Stimulated activated effector memory CD8-positive, alpha-beta T cell treated with anti-CD3 and anti-CD28 coated beads, Interleukin-12 subunit alpha, Interleukin-12 subunit beta, amount 100 ng/mL, for 72 hours (primary cell): ENCODE measurements around the gene PLXNC1.

Source experiments
- ATAC-seq: fragments of 150-1000 bp; cut with Tn5 transposase; 2 replicates; pipeline ENCODE4 v1.10.0; 2021
- DNase-seq, 2 donors: peaks; one replicate each; pipeline ENCODE4 v3.0.0; 2021 to 2022; ENCODE audit warnings: low spot score in 2 of 2
- H3K27ac Mint-ChIP-seq: one replicate; pipeline ENCODE4 v1.8.0; 2022; ENCODE audit warnings: mild to moderate bottlenecking, mixed read lengths
- H3K36me3 Mint-ChIP-seq: one replicate; pipeline ENCODE4 v1.8.0; 2022; ENCODE audit warnings: mild to moderate bottlenecking, mixed read lengths
- H3K4me1 Mint-ChIP-seq: one replicate; pipeline ENCODE4 v1.8.0; 2022; ENCODE audit warnings: mixed read lengths
- H3K4me3 Mint-ChIP-seq: one replicate; pipeline ENCODE4 v1.8.0; 2022; ENCODE audit warnings: mild to moderate bottlenecking, mixed read lengths
- H3K9me3 Mint-ChIP-seq: one replicate; pipeline ENCODE4 v1.8.0; 2022; ENCODE audit warnings: mixed read lengths

PLXNC1 gene

DNA sequence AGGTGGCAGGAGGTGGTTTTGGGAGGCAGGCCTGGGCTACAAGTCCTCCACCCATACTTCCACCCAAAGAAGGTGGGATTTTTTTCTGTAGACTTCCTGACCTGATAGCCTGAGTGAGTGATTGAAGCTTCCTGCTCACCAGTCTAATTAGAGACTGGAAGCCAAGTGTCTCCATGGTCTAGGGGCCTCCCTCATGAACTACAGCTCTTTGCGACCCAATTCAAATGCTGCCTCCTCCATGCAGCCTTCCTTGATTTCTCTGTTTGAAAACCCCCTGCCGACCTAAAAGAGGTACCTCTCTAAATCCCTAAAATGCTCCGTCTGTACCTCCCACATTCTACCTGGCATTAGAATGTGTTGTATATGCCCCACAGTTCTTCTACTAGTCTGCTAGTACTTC is 124.9 kb downstream of the PLXNC1 start:
- H3K9me3 Mint-ChIP-seq = no peaks in the 10 kb centered on the region
- ATAC-seq = no peak
- DNase-seq = no peak
- peaks cover 38% of the 10 kb centered on the region for H3K4me1 Mint-ChIP-seq
- no peak overlapping the region for H3K27ac Mint-ChIP-seq
- H3K4me3 Mint-ChIP-seq = no peak overlapping the region
- H3K36me3 Mint-ChIP-seq = no peaks in the 10 kb centered on the region

DNA sequence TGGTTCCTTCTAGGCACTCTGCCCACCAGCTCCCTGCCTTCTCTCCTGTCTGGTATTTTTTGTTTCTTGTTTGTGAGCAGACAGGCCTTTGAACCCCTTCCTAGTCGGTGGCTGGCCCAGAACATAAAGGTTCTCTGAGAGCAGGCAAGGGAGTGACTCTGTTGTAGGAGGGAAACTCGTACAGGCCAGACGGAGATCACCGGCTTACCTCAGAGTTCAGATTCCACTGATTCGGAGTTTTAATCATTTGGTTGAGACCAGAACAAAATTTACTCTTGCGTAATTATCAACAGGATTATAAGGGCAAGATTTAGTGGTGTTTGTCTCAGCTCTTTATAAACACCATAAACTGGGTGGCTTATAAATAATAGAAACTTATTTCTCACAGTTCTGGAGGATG is 128.3 kb downstream of the PLXNC1 start:
- H3K9me3 Mint-ChIP-seq = no peaks in the 10 kb centered on the region
- H3K4me3 Mint-ChIP-seq = no peak overlapping the region
- peaks cover 8% of the 10 kb centered on the region for H3K36me3 Mint-ChIP-seq
- H3K27ac Mint-ChIP-seq = no peak overlapping the region
- H3K4me1 Mint-ChIP-seq = peaks cover 17% of the 10 kb centered on the region
- ATAC-seq (no peak), DNase-seq (no peak)

DNA sequence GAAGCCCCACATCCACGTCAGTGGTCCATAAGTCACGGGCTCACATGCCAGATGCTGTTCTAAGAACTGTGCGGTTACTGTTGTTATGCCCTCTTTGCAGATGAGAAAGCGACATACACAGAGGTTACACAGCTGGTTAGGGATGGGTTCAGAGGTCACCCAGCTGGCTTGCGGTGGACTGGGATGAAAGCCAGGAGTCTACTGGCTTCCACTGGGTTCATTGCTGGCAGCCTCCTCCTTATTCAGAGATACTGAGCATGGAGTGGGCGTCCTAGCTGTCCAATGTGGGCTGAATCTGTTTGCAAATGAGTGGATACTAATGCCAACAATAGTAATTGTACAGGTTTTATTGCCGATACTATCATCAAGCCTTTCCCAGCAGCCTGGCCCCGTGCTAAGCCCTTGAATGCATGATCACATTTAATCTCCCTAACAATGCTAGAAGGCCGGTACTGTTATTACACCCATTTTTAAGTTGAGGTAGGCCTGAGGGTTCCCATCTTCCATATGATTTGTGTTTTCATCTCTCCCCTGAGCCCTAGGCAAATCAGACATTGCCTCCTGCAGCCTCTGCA is 129.1 kb downstream of the PLXNC1 start:
- ATAC-seq = no peak
- Mint-ChIP-seq H3K4me3 (no peak overlapping the region), H3K27ac (no peak overlapping the region), H3K36me3 (peaks cover 12% of the 10 kb centered on the region), H3K9me3 (no peaks in the 10 kb centered on the region), H3K4me1 (peaks cover 17% of the 10 kb centered on the region)
- DNase-seq = no peak

DNA sequence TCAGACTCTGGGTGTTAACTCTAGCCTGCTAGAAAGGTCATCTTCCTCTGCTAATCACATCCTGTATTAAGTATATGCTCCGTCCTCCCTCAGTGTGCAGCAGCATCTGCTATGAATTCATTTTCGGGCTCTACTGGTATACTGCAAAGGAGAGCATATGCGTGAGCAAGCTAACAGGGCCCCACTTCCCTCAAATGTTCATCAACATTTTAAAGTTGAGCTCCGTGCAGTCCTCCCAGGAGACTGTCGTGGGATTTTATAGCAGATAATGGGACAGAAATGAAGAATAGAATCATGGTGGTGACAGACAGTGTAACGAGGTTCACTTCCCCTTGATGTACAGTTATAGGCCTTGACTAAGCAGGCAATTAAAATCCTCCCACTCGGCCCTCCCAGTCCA is 131.7 kb downstream of the PLXNC1 start:
- H3K4me1 Mint-ChIP-seq = peaks cover 32% of the 10 kb centered on the region
- DNase-seq = no peak
- peaks cover 25% of the 10 kb centered on the region for H3K36me3 Mint-ChIP-seq
- no peak for ATAC-seq
- no peak overlapping the region for H3K27ac Mint-ChIP-seq
- H3K4me3 Mint-ChIP-seq = no peak overlapping the region
- H3K9me3 Mint-ChIP-seq = no peaks in the 10 kb centered on the region

DNA sequence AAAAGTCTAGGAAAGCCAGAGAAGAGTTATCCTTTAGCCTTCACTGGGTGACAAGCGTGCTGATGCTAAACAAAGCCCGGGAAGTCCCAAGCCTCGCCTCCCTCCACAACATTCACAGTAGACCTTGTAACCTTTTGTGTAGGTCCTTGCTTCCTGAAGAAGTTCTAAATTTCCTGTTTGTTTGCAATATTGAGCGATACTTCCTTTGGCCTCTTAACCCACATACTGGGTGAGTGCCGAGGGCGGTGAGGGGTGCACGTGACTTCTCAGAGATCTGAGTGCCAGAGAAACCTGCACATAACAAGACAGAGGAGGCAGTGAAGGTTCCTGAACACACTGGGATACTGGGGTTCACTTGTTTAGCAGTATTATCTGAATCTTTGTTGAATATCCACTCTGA is 134.3 kb downstream of the PLXNC1 start:
- H3K9me3 Mint-ChIP-seq = no peaks in the 10 kb centered on the region
- peak; percentile 80 for ATAC-seq

DNA sequence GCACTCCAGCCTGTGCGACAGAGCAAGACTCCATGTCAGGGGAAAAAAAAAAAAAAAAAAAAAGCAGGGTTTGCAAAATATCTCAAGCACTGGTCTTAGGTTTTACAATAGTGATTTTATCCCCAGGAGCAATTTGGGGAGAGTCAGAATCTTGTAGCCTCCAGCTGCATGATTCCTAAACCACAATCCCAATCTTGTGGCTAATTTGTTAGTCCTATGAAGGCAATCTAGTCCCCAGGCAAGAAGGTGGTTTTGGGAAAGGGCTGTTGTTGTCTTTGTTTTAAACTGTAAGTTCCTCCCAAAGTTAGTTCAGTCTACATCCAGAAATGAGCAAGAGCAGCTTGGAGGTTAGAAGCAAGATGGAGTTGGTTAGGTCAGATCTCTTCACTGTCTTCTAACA is 135.7 kb downstream of the PLXNC1 start:
- H3K9me3 Mint-ChIP-seq = no peaks in the 10 kb centered on the region
- DNase-seq = no peak
- peaks cover 38% of the 10 kb centered on the region for H3K4me1 Mint-ChIP-seq
- H3K27ac Mint-ChIP-seq = no peak overlapping the region
- H3K4me3 Mint-ChIP-seq = no peak overlapping the region
- peaks cover 41% of the 10 kb centered on the region for H3K36me3 Mint-ChIP-seq
- ATAC-seq = no peak

More for the DNA sequence above, 134.3 kb downstream of the PLXNC1 start:
- Mint-ChIP-seq H3K27ac (peak overlapping the region; percentile 83), H3K4me3 (peak overlapping the region; percentile 64), H3K36me3 (peaks cover 32% of the 10 kb centered on the region), H3K4me1 (peaks cover 38% of the 10 kb centered on the region)
- no peak for DNase-seq

DNA sequence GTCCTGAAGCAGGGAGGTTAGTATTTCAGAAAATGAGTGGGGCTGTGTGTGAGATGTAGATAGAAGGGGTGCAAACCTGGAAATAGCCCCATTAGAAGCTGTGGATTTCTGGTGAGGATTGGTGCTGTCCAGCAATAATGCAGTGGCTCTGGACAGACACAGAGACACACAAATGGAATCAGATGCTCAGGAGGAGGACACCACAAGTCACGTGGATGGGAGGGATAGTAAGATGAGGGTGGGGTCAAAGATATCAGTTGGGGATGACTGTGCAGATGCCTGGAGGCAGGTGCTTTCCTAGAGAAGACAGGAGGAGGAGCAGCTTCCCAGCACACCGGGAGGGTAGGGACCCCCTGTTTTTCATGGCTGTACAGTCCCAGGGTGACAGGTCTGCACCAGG is 136.5 kb downstream of the PLXNC1 start:
- ATAC-seq (no peak), DNase-seq (no peak)
- H3K36me3 Mint-ChIP-seq = peaks cover 38% of the 10 kb centered on the region
- H3K4me1 Mint-ChIP-seq = peaks cover 38% of the 10 kb centered on the region
- no peaks in the 10 kb centered on the region for H3K9me3 Mint-ChIP-seq
- no peak overlapping the region for H3K4me3 Mint-ChIP-seq
- H3K27ac Mint-ChIP-seq = no peak overlapping the region

DNA sequence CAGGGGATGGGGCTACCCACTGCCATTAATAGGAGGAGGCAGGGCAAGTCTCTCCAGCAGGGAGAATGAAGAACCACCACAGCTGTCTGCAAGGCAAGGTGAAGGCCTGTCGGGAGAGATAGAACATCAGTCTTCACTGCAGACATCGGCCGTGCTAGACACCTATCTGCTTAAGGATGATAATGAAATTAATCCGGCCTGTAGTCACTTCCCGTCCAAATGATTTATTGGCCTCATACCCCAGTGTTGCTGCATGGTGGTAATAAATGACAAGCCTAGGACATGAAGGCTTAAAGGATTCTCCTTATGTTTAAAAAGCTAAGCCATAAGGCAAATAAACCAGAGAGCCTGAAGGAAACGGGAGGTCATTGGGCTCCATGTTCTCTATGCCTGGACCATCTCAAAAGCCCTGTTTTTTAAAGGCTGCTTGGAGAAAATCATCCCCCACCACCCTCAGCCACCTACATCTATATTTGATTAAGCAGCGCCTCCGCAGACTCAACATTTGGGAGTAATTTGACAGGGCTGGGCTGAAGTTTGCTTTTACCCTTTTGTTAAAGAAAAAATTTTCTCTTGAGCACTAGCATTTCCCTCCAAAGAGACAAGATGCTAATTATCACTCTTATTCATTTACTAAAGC is 137.7 kb downstream of the PLXNC1 start:
- ATAC-seq = no peak
- Mint-ChIP-seq H3K4me1 (peaks cover 38% of the 10 kb centered on the region), H3K27ac (no peak overlapping the region), H3K36me3 (peaks cover 38% of the 10 kb centered on the region), H3K9me3 (no peaks in the 10 kb centered on the region), H3K4me3 (no peak overlapping the region)
- no peak for DNase-seq

DNA sequence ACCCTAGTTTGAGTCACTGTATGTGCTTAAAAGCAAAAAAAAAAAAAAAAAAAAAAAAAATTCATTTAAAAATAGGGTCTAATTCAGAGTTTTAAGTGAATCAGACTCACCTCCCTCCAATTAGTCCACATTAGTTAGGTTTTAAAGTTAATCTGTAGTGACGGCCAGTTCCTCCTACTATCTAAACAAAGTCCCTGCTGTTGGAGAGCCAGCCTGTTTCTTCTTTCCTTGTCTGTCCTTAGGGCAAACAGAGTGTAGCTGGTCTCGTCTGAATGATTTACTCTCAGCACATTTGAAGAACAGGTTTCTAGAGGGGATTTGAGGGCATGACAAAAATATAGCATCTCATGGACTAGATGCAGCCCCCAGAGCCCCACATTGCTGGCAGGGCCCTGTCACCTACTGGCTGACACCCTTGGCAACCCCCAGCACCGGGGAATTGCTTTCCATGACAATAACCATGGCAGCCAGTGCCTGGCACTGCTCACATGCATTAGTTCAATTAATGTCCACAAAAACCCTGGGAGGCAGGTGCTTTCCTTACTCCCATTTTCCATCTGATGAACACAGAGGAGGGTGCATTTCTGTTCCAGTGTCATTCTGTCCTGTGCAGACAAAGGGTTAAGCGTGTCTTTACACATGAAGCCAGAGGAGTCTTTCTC is 138.3 kb downstream of the PLXNC1 start:
- Mint-ChIP-seq H3K27ac (no peak overlapping the region), H3K36me3 (peaks cover 37% of the 10 kb centered on the region), H3K9me3 (no peaks in the 10 kb centered on the region), H3K4me1 (peaks cover 35% of the 10 kb centered on the region), H3K4me3 (no peak overlapping the region)
- no peak for ATAC-seq
- no peak for DNase-seq

DNA sequence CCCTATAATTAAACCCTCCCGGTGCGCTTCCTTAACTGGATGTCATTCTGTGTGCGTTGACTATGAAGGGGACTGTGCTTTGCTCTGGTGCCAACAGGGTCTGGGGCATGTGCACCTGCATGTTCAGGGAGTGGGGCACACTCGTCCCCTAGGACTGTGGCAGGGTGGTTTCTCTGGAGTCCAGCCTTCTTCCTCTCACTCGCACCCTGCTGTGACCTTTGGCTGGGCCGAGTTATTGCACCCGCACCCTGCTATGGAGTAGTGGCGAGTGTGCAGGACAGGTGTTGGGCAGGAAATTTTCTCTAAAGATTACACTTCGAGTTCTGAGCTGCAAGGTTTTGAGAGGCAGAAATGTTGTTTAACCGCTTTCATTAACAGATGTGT is 138.9 kb downstream of the PLXNC1 start:
- H3K36me3 Mint-ChIP-seq = peaks cover 40% of the 10 kb centered on the region
- DNase-seq (no peak), ATAC-seq (no peak)
- no peak overlapping the region for H3K4me3 Mint-ChIP-seq
- H3K9me3 Mint-ChIP-seq = no peaks in the 10 kb centered on the region
- H3K4me1 Mint-ChIP-seq = peaks cover 30% of the 10 kb centered on the region
- no peak overlapping the region for H3K27ac Mint-ChIP-seq

DNA sequence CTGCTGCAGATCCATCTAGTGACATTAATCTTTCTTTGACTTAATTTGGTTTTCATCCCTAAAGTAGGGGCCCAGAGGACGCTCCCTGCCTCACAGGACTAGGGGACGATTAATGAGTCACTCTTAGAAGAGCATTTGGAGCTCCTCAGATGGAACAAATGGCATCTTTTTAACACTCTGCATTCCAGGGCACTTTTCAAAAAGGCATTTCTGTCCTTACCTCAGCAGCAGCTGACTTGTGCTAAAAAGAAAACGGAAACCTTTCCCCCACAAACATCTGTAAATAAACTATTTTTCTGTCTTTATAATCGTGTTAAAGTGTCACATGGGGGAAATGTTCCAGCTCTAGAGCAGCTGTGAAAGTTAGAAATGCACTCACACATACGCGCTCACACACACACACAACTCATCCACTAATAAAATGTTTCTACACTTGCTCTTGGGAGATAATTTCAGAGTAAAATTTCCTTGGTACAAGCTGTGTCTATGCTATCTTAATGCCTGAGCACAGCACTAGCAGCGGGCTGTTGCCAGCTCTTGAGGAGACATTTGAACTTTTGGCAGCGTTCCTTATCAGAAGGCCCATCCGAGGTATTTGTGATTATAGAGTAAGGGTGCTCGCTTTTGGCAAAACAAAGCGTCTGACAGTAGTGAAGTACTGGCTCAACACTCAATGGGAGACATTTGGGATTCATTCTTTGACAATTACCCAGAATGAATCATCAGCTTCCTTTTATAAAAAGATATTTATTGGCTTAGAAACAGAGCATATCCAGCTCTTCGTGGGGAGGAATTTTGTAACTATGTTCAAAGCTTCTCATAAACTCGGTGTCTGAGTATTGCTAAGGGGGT is 141.3 kb downstream of the PLXNC1 start:
- ATAC-seq (no peak), DNase-seq (no peak)
- Mint-ChIP-seq H3K27ac (peak overlapping the region; percentile 43), H3K36me3 (peaks cover 32% of the 10 kb centered on the region), H3K4me1 (peaks cover 15% of the 10 kb centered on the region), H3K9me3 (no peaks in the 10 kb centered on the region), H3K4me3 (no peak overlapping the region)

DNA sequence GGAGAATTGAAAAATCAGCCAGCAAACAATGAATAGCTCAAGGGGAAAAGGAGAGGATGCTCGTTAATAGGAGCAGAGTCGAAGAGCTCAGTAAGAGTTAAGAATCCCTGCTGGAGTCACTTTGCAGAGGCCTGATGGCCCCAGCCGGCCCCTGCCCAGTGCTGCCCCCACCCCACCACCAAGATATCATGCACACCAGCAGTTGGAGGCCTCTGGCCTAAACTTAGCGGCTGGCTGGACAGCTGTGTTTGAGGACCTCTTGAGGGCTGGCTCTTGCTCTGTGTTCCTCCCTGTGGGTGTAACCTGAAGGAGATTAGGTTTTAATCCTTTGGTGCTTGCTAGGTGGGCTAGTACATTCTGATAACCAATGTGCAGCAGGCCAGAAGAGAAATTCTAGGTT is 142.0 kb downstream of the PLXNC1 start:
- H3K4me1 Mint-ChIP-seq = peaks cover 11% of the 10 kb centered on the region
- peak overlapping the region; percentile 43 for H3K27ac Mint-ChIP-seq
- DNase-seq = no peak
- H3K4me3 Mint-ChIP-seq = no peak overlapping the region
- H3K9me3 Mint-ChIP-seq = no peaks in the 10 kb centered on the region
- H3K36me3 Mint-ChIP-seq = peaks cover 32% of the 10 kb centered on the region
- no peak for ATAC-seq

DNA sequence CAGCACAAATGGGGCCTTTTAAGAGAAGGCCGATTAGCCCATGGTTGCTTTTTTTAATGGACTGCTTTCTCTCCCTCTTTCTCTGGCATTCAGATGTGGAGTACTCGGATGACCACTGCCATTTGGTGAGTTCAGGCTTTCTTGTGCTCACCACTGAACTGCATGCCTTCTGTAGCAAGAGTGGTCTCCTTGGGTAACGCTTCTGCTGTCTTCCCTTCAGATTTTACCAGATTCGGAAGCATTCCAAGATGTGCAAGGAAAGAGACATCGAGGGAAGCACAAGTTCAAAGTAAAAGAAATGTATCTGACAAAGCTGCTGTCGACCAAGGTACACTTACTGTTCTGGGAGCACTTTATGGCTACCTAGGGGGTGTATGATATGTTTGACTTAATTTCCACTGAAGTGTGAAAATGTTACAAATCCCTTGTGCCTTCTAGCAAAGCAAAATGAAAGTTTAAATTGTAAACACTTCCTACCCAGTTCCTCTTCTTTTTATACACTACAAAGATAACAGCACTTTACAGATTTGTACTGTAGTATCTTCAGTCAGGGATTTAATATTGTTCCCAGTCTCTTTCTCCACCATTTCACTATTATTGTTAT is 148.8 kb downstream of the PLXNC1 start:
- peaks cover 48% of the 10 kb centered on the region for H3K36me3 Mint-ChIP-seq
- no peaks in the 10 kb centered on the region for H3K9me3 Mint-ChIP-seq
- ATAC-seq = no peak
- H3K27ac Mint-ChIP-seq = no peak overlapping the region
- peak in 1 of 2 donors; percentile 42 for DNase-seq
- no peak overlapping the region for H3K4me3 Mint-ChIP-seq
- peaks cover 19% of the 10 kb centered on the region for H3K4me1 Mint-ChIP-seq

DNA sequence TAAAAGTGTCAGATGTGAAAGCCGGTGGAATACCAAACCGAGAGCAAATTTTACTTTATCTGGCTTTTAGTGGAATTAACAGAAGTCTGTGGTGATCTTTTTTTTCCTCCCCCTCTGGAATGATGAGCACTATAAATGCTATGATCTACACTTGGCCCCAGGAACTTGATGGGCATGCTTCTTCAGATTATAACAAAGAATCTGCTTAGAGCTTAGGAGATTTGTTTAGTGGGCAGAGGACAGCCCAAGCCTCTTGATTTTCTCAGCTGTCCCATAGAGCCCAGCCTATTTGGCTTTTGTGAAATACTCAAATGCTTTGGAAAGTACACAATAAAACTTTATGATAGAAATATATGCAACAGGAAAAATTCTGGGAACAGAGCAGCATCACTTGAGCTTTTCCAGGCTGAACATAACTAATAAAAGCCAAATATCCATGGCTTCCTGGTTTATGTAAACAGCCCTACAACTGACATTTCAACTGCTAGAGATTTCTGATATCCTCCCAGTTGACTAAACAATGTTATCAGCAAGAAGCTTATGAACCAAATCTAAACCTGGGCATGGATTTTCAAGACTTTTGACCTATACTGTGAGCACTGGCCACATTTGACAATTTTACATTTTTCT is 149.6 kb downstream of the PLXNC1 start:
- H3K36me3 Mint-ChIP-seq = peaks cover 54% of the 10 kb centered on the region
- DNase-seq = no peak
- H3K4me3 Mint-ChIP-seq = no peak overlapping the region
- peaks cover 21% of the 10 kb centered on the region for H3K4me1 Mint-ChIP-seq
- H3K27ac Mint-ChIP-seq = no peak overlapping the region
- ATAC-seq = no peak
- H3K9me3 Mint-ChIP-seq = no peaks in the 10 kb centered on the region

DNA sequence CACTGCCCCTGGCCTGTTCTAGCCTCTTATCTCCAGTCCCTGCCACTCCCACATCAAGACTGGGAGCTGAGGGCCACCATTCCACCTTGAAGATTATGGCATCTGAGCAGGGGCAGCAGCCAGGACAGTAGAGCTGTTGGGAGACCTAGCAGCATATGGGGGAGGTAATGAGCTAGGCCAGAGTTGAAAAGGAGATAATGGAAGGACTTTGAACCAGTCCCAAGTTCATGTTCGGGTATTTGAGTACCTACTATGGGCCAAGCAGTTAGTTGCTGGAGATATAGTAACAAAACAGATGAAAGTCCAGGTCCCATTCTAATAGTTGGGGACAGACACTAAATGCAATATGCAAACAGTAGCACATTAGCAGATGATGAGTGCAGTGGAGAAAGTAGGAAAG is 151.5 kb downstream of the PLXNC1 start:
- Mint-ChIP-seq H3K4me1 (peaks cover 23% of the 10 kb centered on the region), H3K27ac (no peak overlapping the region), H3K36me3 (peaks cover 54% of the 10 kb centered on the region), H3K4me3 (no peak overlapping the region), H3K9me3 (no peaks in the 10 kb centered on the region)
- DNase-seq (no peak), ATAC-seq (no peak)
